GM21360 (cell line): Measurements from ENCODE around the gene NIN.

Experiments
- ATAC-seq: cut with Tn5 transposase; IDR thresholded peaks from one replicate; pipeline ENCODE4 v1.9.1; 2021; ENCODE audit warnings: mild to moderate bottlenecking, moderate library complexity; ENCODE audit not compliant: unreplicated experiment

The NIN gene

GRCh38 chr14:50670196-50670865 lies 160.6 kb downstream of the NIN start:
- ATAC-seq, result no peak
